Measurements from ENCODE around the gene PLEKHA1. TPM values are rescaled to one million over a fixed set of nuclear protein-coding genes. Genes with fewer than 3 reads are reported as not detected.

PLEKHA1 gene
- total RNA-seq, 1 experiment from 2014 or later: 18.9 TPM

DNA sequence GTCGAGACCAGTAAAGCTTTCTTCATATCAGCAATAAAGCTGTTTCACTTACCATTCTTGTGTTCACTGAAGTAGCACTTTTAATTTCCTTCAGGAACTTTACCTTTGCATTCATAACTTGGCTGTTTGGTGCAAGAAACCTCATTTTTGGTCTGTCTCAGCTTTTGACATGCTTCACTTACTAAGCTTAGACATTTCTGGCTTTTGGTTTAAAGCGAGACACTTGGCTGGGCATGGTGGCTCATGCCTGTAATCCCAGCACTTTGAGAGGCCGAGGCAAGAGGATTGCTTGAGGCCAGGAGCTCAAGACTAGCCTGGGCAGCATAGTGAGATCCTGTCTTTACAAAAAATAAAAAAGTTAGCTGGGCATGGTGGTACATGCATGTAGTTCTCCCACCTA, 15.8 kb downstream of the PLEKHA1 start:
- Histone ChIP-seq H3K27ac (ENCODE audit: low read depth, low read length, poor library complexity, severe bottlenecking) (no peak overlapping the region), H3K9me3 (ENCODE audit: low read depth, low read length, poor library complexity, severe bottlenecking) (no peaks in the 10 kb centered on the region), H3K27me3 (replicated peaks; ENCODE audit: insufficient read depth, low read depth, low read length, poor library complexity) (no peaks in the 10 kb centered on the region), H3K4me1 (ENCODE audit: insufficient read depth, low read length, poor library complexity, severe bottlenecking) (no peaks in the 10 kb centered on the region), H3K4me3 (ENCODE audit: low read depth, low read length, poor library complexity, severe bottlenecking) (no peak overlapping the region), H3K36me3 (ENCODE audit: insufficient read depth, low read length, poor library complexity, severe bottlenecking) (no peaks in the 10 kb centered on the region)
- intact Hi-C loops (cut with micrococcal nuclease; ENCODE audit: unreplicated experiment): no loop called here
- CTCF ChIA-PET: no interaction called here
- POLR2A ChIA-PET (ENCODE audit: low non-redundant PET): no interaction called here
- BruUV-seq (replicated peaks): no TSS peak
- DNase-seq (ENCODE audit: low spot score): no peak
- no peak for TF ChIP-seq EZH2 (IDR thresholded peaks at IDR 0.05; ENCODE audit: borderline replicate concordance, low read depth, low read length, poor library complexity, severe bottlenecking)
- TF ChIP-seq, protein P1, sequence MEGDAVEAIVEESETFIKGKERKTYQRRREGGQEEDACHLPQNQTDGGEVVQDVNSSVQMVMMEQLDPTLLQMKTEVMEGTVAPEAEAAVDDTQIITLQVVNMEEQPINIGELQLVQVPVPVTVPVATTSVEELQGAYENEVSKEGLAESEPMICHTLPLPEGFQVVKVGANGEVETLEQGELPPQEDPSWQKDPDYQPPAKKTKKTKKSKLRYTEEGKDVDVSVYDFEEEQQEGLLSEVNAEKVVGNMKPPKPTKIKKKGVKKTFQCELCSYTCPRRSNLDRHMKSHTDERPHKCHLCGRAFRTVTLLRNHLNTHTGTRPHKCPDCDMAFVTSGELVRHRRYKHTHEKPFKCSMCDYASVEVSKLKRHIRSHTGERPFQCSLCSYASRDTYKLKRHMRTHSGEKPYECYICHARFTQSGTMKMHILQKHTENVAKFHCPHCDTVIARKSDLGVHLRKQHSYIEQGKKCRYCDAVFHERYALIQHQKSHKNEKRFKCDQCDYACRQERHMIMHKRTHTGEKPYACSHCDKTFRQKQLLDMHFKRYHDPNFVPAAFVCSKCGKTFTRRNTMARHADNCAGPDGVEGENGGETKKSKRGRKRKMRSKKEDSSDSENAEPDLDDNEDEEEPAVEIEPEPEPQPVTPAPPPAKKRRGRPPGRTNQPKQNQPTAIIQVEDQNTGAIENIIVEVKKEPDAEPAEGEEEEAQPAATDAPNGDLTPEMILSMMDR (conservative IDR thresholded peaks at IDR 0.05; ENCODE audit: low read depth, low read length): no peak

DNA sequence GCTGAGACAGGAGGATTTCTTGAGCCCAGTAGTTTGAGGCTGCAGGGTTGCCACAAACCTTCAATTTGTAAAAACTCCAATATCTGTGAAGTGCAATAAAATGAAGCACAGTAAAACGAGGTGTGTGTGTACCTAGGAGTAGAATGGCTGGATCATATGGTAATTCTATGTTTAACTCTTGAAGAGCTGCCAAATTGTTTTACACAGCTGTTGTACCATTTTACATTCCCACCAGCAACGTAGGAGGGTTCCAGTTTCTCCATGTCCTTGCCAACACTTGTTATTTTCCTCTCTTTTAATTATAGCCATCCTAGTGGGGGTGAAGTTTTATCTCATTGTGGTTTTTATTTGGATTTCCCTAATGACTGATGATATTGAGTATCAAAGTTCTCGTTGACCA, 16.2 kb downstream of the PLEKHA1 start:
- no peaks in the 10 kb centered on the region for H3K36me3 ChIP-seq (ENCODE audit: insufficient read depth, low read length, poor library complexity, severe bottlenecking)
- no peak for DNase-seq (ENCODE audit: low spot score)
- H3K27ac ChIP-seq (ENCODE audit: low read depth, low read length, poor library complexity, severe bottlenecking): no peak overlapping the region
- ChIA-PET CTCF (no interaction called here), POLR2A (ENCODE audit: low non-redundant PET) (no interaction called here)
- H3K4me1 ChIP-seq (ENCODE audit: insufficient read depth, low read length, poor library complexity, severe bottlenecking): no peaks in the 10 kb centered on the region
- no peak for TF ChIP-seq EZH2 (IDR thresholded peaks at IDR 0.05; ENCODE audit: borderline replicate concordance, low read depth, low read length, poor library complexity, severe bottlenecking)
- TF ChIP-seq, protein P1 (conservative IDR thresholded peaks at IDR 0.05; ENCODE audit: low read depth, low read length): no peak
- no peaks in the 10 kb centered on the region for H3K27me3 ChIP-seq (replicated peaks; ENCODE audit: insufficient read depth, low read depth, low read length, poor library complexity)
- BruUV-seq (replicated peaks): no TSS peak
- H3K9me3 ChIP-seq (ENCODE audit: low read depth, low read length, poor library complexity, severe bottlenecking): no peaks in the 10 kb centered on the region
- no peak overlapping the region for H3K4me3 ChIP-seq (ENCODE audit: low read depth, low read length, poor library complexity, severe bottlenecking)
- intact Hi-C loops (cut with micrococcal nuclease; ENCODE audit: unreplicated experiment): no loop called here

DNA sequence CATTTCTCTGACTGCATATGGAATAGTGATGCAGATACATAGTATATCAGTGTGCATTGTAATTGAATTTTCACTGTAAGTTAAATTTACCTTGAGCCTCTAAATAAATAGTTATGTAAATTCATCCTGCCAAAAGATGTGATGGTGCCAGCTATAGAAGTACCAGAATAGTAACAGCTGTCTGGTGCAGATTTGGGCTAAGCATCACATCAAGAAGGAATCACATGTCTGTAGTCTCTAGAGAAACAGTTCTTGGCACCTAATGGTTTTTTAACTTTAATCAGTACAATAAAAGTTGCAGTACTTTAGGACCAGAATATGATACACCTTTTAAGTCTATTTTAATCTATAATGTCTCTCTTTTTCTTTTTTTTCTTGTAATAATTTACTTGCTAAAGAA, 17.4 kb downstream of the PLEKHA1 start:
- Histone ChIP-seq H3K4me3 (ENCODE audit: low read depth, low read length, poor library complexity, severe bottlenecking) (no peak overlapping the region), H3K9me3 (ENCODE audit: low read depth, low read length, poor library complexity, severe bottlenecking) (no peaks in the 10 kb centered on the region), H3K27ac (ENCODE audit: low read depth, low read length, poor library complexity, severe bottlenecking) (no peak overlapping the region), H3K36me3 (ENCODE audit: insufficient read depth, low read length, poor library complexity, severe bottlenecking) (no peaks in the 10 kb centered on the region), H3K27me3 (replicated peaks; ENCODE audit: insufficient read depth, low read depth, low read length, poor library complexity) (no peaks in the 10 kb centered on the region), H3K4me1 (ENCODE audit: insufficient read depth, low read length, poor library complexity, severe bottlenecking) (no peaks in the 10 kb centered on the region)
- TF ChIP-seq EZH2 (IDR thresholded peaks at IDR 0.05; ENCODE audit: borderline replicate concordance, low read depth, low read length, poor library complexity, severe bottlenecking): no peak
- TF ChIP-seq, protein P1 (conservative IDR thresholded peaks at IDR 0.05; ENCODE audit: low read depth, low read length): no peak
- intact Hi-C loops (cut with micrococcal nuclease; ENCODE audit: unreplicated experiment): no loop called here
- POLR2A ChIA-PET (ENCODE audit: low non-redundant PET): no interaction called here
- BruUV-seq (replicated peaks): no TSS peak
- DNase-seq (ENCODE audit: low spot score): no peak
- CTCF ChIA-PET: no interaction called here

Measured in A673 (cell line).